GM23248 (cell line): ENCODE data around the gene MAGEA9.

ENCODE experiments used
- EZH2 ChIP-seq: fragments of 200-600 bp; sonication (generic); IDR thresholded peaks from 2 replicates; pipeline ENCODE4 v1.6.1; 2018; ENCODE audit warnings: antibody characterized with exemption, mild to moderate bottlenecking; ENCODE audit not compliant: insufficient read depth, poor library complexity, severe bottlenecking
- EZH2phosphoT487 ChIP-seq: fragments of 200-600 bp; sonication (generic); IDR thresholded peaks from 2 replicates; pipeline ENCODE4 v1.6.1; 2018; ENCODE audit warnings: antibody characterized with exemption, moderate library complexity, mild to moderate bottlenecking, low read depth; ENCODE audit not compliant: insufficient read depth

GRCh38 chrX:149762696-149763614, 18.8 kb upstream of the MAGEA9 start:
- TF ChIP-seq EZH2 = no peak
- TF ChIP-seq EZH2phosphoT487 = no peak
